ENCODE measurements around the gene PI4K2B. TPM values are rescaled to one million over a fixed set of nuclear protein-coding genes. Genes with fewer than 3 reads are reported as not detected.

The PI4K2B gene
- total RNA-seq, 1 donor from 2014 or later, result 14.1 TPM

DNA sequence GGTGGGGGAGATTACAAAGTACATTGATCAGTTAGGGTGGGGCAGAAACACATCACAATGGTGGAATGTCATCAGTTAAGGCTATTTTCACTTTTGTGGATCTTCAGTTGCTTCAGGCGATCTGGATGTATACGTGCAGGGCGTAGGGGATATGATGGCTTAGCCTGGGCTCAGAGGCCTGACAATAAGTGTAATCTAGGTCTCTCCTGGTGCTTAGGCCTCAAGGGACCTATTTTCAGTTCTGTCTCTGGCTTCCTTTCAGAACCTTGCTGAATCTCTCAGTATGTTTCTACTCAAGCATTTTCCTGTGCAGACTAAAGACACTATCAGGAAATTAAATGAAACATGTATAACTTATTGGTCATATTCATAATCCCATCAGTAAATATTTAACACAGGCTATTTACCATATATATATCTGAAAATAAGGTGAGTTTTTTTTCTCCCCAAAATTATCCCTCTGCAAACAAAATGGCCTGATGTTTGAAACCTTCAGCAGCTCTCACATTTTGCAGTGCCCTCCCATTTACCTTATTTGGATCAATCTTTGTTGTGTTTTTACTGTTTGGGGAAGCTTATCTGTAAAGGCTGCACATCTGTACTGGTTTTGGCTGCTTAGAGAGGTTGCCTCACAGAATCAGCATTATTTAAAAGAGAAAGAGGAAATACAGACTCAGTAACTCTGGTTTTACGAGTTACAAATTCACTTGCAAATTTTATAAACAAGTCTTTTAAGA, 76.4 kb downstream of the PI4K2B start:
- no peaks in the 10 kb centered on the region for H3K36me3 Mint-ChIP-seq

DNA sequence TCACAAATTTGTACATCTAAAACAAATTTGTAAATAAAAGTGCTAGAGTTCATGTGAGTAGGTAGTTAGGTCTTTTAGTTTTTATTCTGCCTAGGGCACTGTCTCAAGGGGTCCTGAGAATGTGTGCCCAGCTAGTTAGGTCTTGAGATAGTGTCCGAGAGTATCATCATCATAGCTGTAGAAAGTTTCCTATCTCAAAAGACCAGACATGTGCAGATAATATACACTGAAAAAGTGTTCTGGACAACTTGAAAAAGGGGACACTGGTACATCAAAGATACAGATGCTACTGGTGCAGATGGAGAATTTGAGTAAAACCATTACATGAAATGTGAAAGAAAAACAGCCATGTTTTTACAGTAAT, 77.0 kb downstream of the PI4K2B start:
- TF ChIP-seq, protein P1, sequence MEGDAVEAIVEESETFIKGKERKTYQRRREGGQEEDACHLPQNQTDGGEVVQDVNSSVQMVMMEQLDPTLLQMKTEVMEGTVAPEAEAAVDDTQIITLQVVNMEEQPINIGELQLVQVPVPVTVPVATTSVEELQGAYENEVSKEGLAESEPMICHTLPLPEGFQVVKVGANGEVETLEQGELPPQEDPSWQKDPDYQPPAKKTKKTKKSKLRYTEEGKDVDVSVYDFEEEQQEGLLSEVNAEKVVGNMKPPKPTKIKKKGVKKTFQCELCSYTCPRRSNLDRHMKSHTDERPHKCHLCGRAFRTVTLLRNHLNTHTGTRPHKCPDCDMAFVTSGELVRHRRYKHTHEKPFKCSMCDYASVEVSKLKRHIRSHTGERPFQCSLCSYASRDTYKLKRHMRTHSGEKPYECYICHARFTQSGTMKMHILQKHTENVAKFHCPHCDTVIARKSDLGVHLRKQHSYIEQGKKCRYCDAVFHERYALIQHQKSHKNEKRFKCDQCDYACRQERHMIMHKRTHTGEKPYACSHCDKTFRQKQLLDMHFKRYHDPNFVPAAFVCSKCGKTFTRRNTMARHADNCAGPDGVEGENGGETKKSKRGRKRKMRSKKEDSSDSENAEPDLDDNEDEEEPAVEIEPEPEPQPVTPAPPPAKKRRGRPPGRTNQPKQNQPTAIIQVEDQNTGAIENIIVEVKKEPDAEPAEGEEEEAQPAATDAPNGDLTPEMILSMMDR (conservative IDR thresholded peaks at IDR 0.05), result no peak
- Mint-ChIP-seq H3K36me3 (no peaks in the 10 kb centered on the region), H3K4me3 (no peak overlapping the region), H3K9me3 (no peaks in the 10 kb centered on the region), H3K27ac (no peak overlapping the region), H3K27me3 (no peaks in the 10 kb centered on the region), H3K4me1 (ENCODE audit: unreplicated experiment) (peaks cover 12% of the 10 kb centered on the region)
- no peak for DNase-seq (ENCODE audit: extremely low spot score, unreplicated experiment)

More for the DNA sequence above, 76.4 kb downstream of the PI4K2B start:
- Mint-ChIP-seq H3K27ac (peak overlapping the region; percentile 80), H3K27me3 (no peaks in the 10 kb centered on the region), H3K9me3 (no peaks in the 10 kb centered on the region), H3K4me1 (ENCODE audit: unreplicated experiment) (peaks cover 12% of the 10 kb centered on the region), H3K4me3 (no peak overlapping the region)
- TF ChIP-seq, protein P1 (conservative IDR thresholded peaks at IDR 0.05), result no peak
- DNase-seq (ENCODE audit: extremely low spot score, unreplicated experiment), result no peak

DNA sequence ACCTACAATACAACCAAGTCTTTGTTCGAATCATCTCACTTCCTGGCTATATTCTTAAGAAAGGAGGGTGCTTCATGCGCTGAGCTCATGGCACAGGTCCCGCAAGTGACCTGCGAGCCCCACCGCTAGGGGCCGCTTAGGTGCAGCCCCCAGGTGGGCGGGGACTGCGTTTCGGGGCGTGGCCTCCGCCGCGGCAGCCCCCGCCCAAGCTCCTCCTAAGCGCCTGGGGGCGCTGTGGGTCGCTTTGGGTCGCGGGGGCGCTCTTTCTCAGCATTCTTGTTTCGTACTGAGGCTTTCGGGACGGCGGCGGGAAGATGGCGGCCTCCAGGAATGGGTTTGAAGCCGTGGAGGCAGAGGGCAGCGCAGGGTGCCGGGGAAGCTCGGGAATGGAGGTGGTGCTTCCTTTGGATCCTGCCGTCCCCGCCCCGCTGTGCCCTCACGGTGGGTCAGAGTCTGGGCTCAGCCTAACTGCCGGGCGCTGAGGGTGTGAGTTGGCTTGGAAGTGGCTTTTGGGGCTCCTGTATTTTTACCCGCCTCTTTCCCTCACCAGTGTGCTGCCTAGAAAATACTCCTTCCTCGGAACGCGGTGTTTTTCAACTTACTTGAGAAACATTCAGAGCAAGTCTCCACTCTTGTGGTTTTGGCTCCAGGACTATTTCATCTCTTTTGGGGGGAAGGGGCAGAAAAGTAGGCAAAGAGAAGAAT, 78.8 kb downstream of the PI4K2B start, which contains the start of gene ZCCHC4:
Gene ZCCHC4, plus strand, starts transcription at position 279 of the 705 bp plus-strand sequence. Its CDS starts 36 bp downstream, at position 315.
- H3K27me3 Mint-ChIP-seq, result no peaks in the 10 kb centered on the region
- TF ChIP-seq, protein P1 (conservative IDR thresholded peaks at IDR 0.05), result peak; percentile 100
- peaks cover 5% of the 10 kb centered on the region for H3K36me3 Mint-ChIP-seq
- peak within 1 kb of the TSS; percentile 96 for H3K27ac Mint-ChIP-seq
- DNase-seq (ENCODE audit: extremely low spot score, unreplicated experiment), result peak; percentile 95
- H3K9me3 Mint-ChIP-seq, result no peaks in the 10 kb centered on the region
- peaks cover 12% of the 10 kb centered on the region for H3K4me1 Mint-ChIP-seq (ENCODE audit: unreplicated experiment)
- peak within 1 kb of the TSS; percentile 99 for H3K4me3 Mint-ChIP-seq

DNA sequence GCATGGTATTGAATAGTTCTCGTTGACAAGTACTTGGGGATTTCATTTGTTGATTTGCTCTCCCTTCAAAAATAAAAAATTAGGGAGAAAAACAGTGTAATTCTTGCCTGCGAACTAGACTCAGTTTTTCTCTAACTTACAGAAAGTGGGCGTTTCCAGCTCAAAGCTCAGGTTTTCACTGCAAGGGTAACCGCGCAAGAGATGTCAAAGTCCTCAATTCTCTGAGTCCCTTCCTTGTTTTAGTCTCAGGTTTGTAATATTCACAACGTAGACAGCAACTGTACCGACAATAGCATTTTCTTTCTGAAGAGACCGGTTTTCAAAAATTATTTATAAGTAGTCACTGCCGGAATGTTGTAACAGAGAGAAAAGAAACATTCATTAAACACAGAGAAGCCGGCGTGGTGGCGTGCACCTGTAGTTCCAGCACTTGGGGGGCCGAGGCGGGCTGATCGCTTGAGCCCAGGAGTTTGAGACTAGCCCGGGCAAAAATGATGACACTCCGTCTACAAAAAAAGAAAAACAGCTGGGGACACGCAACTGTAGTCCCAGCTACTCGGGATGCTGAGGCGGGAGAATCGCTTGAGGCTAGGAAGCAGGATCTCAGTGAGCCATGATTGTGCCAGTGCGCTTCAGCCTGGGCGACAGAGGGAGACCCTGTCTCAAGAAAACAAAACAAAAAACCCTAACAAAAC, 79.5 kb downstream of the PI4K2B start:
- H3K27ac Mint-ChIP-seq, result peak overlapping the region; percentile 96
- H3K4me1 Mint-ChIP-seq (ENCODE audit: unreplicated experiment), result peaks cover 12% of the 10 kb centered on the region
- TF ChIP-seq, protein P1 (conservative IDR thresholded peaks at IDR 0.05), result no peak
- peaks cover 8% of the 10 kb centered on the region for H3K36me3 Mint-ChIP-seq
- DNase-seq (ENCODE audit: extremely low spot score, unreplicated experiment), result no peak
- H3K27me3 Mint-ChIP-seq, result no peaks in the 10 kb centered on the region
- no peaks in the 10 kb centered on the region for H3K9me3 Mint-ChIP-seq
- H3K4me3 Mint-ChIP-seq, result peak overlapping the region; percentile 99

DNA sequence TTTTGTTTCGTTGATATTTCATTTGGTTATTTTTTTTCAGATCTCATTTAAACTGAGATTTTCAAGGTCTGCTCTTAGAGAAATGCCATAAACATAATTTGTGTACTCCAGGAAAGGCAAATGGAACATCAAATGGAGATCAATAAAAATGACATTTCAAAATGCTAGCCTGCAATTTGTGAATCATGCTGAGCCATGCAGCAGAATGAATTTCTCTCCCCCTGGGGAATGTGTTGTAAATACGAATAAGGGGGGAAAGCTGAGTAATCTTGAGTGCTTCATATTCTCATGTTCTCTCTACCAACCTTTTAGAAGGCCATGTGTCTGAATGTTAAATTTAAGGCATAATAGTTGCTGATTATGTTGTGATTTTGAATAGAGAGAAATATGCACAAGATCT, 86.5 kb downstream of the PI4K2B start:
- H3K9me3 Mint-ChIP-seq, result no peaks in the 10 kb centered on the region
- TF ChIP-seq, protein P1 (conservative IDR thresholded peaks at IDR 0.05), result no peak
- DNase-seq (ENCODE audit: extremely low spot score, unreplicated experiment), result no peak
- no peak overlapping the region for H3K27ac Mint-ChIP-seq
- H3K4me1 Mint-ChIP-seq (ENCODE audit: unreplicated experiment), result no peaks in the 10 kb centered on the region
- no peaks in the 10 kb centered on the region for H3K27me3 Mint-ChIP-seq
- peaks cover 18% of the 10 kb centered on the region for H3K36me3 Mint-ChIP-seq
- H3K4me3 Mint-ChIP-seq, result no peak overlapping the region
